GM23248 (cell line): ENCODE data around the gene CCDC157. TPM values are rescaled to one million over a fixed set of nuclear protein-coding genes. Genes with fewer than 3 reads are reported as not detected.

Source experiments
- DNase-seq: peaks from one replicate; pipeline ENCODE4 v3.0.0-alpha.2; 2015
- H2AFZ ChIP-seq: fragments of 200-600 bp; sonication (generic); 2 replicates; pipeline ENCODE4 v1.6.1; 2016; ENCODE audit warnings: antibody characterized with exemption
- H3F3A ChIP-seq: fragments of 200-600 bp; sonication (generic); 2 replicates; pipeline ENCODE4 v1.6.1; 2016; ENCODE audit warnings: mild to moderate bottlenecking, antibody characterized with exemption, mixed run types; ENCODE audit not compliant: insufficient read depth
- H3K27ac ChIP-seq: fragments of 200-600 bp; sonication (generic); 2 replicates; pipeline ENCODE4 v1.5.1; 2016; ENCODE audit warnings: mild to moderate bottlenecking
- H3K27me3 ChIP-seq: fragments of 200-600 bp; sonication (generic); replicated peaks from 2 replicates; pipeline ENCODE4 v1.6.1; 2016; ENCODE audit warnings: mild to moderate bottlenecking; ENCODE audit not compliant: insufficient read depth
- H3K36me3 ChIP-seq: fragments of 200-600 bp; sonication (generic); 2 replicates; pipeline ENCODE4 v1.6.1; 2016; ENCODE audit warnings: low read depth, mild to moderate bottlenecking
- H3K4me1 ChIP-seq: fragments of 200-600 bp; sonication (generic); 2 replicates; pipeline ENCODE4 v1.6.1; 2016; ENCODE audit warnings: mild to moderate bottlenecking; ENCODE audit not compliant: insufficient read depth
- H3K4me2 ChIP-seq: fragments of 200-600 bp; sonication (generic); one replicate; pipeline ENCODE4 v1.6.1; 2016; ENCODE audit warnings: mild to moderate bottlenecking; ENCODE audit not compliant: unreplicated experiment
- H3K4me3 ChIP-seq: fragments of 200-600 bp; sonication (generic); 2 replicates; pipeline ENCODE4 v1.5.1; 2016; ENCODE audit warnings: mild to moderate bottlenecking
- H3K79me2 ChIP-seq: fragments of 200-600 bp; sonication (generic); 2 replicates; pipeline ENCODE4 v1.6.1; 2016; ENCODE audit warnings: mild to moderate bottlenecking; ENCODE audit not compliant: insufficient read depth
- H3K9ac ChIP-seq: fragments of 200-600 bp; sonication (generic); 2 replicates; pipeline ENCODE4 v1.6.1; 2016; ENCODE audit warnings: mild to moderate bottlenecking
- H3K9me2 ChIP-seq: fragments of 200-600 bp; sonication (generic); 2 replicates; pipeline ENCODE4 v1.6.1; 2016; ENCODE audit warnings: mixed run types, mild to moderate bottlenecking, moderate library complexity; ENCODE audit not compliant: insufficient read depth
- H3K9me3 ChIP-seq: fragments of 200-600 bp; sonication (generic); one replicate; pipeline ENCODE4 v1.6.1; 2017; ENCODE audit warnings: low read depth
- H4K20me1 ChIP-seq: fragments of 200-600 bp; sonication (generic); 2 replicates; pipeline ENCODE4 v1.6.0; 2016; ENCODE audit not compliant: insufficient read depth
- EZH2 ChIP-seq: fragments of 200-600 bp; sonication (generic); IDR thresholded peaks from 2 replicates; pipeline ENCODE4 v1.6.1; 2018; ENCODE audit warnings: antibody characterized with exemption, mild to moderate bottlenecking; ENCODE audit not compliant: insufficient read depth, poor library complexity, severe bottlenecking
- EZH2phosphoT487 ChIP-seq: fragments of 200-600 bp; sonication (generic); IDR thresholded peaks from 2 replicates; pipeline ENCODE4 v1.6.1; 2018; ENCODE audit warnings: antibody characterized with exemption, moderate library complexity, mild to moderate bottlenecking, low read depth; ENCODE audit not compliant: insufficient read depth
- WGBS, 2 experiments: methylation state at CpG; one replicate each; pipeline ENCODE4 v1.1.6; 2015 to 2017; ENCODE audit warnings: low lambda C conversion rate in 2 of 2, low coverage in 1 of 2; ENCODE audit errors: missing lambda C conversion rate in 2 of 2; 5-methylcytosine and 5-hydroxymethylcytosine counted together
- in situ Hi-C: fragments of 300-500 bp; cut with MboI; formaldehyde crosslinking; loops from 2 replicates; pipeline ENCODE4 v1.15.0; 2020
- polyA plus RNA-seq: library from polyadenylated mRNA; unstranded; fragments of >200 nt; fragmentation: Nextera tagmentation; extraction: Ambion mirVana; gene quantifications from 2 replicates; pipeline ENCODE4 v1.2.1, GENCODE V29; 2016
- total RNA-seq: library from RNA; depleted of rRNA; stranded (reverse); fragments of >200 nt; shearing (Covaris generic); gene quantifications from 2 replicates; pipeline ENCODE4 v1.2.3, GENCODE V29; 2014

CCDC157 gene
- total and polyA plus RNA-seq, 2 experiments from 2014 or later, result 2.7 to 5.0 TPM

GRCh38 chr22:30372915-30373314, 16.1 kb downstream of the CCDC157 start:
- Histone ChIP-seq H3K27ac (no peak overlapping the region), H3K27me3 (no peaks in the 10 kb centered on the region), H2AFZ (no peak overlapping the region), H3K9me2 (no peaks in the 10 kb centered on the region), H3K9me3 (no peaks in the 10 kb centered on the region), H3K36me3 (no peaks in the 10 kb centered on the region), H3F3A (no peaks in the 10 kb centered on the region), H4K20me1 (no peaks in the 10 kb centered on the region), H3K4me2 (no peak overlapping the region), H3K79me2 (no peaks in the 10 kb centered on the region), H3K4me3 (no peak overlapping the region), H3K4me1 (no peaks in the 10 kb centered on the region), H3K9ac (no peak overlapping the region)
- no peak for DNase-seq
- TF ChIP-seq EZH2phosphoT487 (no peak), EZH2 (no peak)
- WGBS, 2 experiments, result 68 to 72% methylated on average over 8 of the region's 8 CpGs
- in situ Hi-C loops, result no loop called here

DNA sequence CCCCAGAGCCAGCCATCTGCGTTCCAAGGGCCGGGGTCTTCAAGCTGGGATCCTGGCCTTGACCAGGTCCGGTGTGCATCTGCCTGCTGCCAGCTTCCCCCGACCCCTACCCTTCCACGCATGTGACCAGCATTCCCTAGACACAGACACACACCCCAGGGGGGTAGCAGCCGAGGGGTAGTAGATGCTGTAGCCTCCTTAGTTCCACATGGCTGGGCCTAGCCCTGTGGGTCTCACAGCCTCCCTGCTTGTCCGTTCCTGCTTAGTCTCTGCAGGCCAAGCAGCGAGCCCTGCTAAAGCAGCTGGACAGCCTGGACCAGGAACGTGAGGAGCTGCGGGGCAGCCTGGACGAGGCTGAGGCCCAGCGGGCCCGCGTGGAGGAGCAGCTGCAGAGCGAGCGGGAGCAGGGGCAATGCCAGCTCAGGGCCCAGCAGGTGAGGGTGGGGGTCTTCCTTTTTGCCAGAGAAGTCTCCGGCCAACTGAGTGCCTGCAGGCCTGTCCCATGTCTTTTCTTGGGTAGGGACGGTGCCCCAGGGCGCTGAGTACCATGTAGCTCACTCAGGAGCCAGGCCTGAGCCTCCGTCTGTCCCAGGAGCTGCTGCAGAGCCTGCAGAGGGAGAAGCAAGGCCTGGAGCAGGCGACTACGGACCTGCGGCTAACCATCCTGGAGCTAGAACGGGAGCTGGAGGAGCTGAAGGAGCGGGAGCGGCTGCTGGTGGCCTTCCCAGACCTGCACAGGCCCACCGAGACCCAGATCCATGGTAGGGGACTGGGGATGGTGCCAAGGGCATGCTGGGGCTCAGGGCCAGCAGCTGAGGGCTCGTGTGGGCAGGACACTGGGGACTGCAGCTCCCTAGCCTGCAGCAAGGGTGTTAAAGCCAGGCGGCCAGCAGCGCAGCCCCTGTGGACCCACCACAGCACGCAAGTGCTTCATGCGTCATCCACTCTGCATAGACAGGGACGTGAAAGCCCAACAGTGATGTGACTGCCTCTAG, 16.8 kb downstream of the CCDC157 start:
- DNase-seq, result no peak
- no peak overlapping the region for H3K4me3 ChIP-seq
- H3F3A ChIP-seq, result no peaks in the 10 kb centered on the region
- WGBS, 2 experiments, result 87 to 89% methylated on average over 32 to 33 of the region's 33 CpGs
- H3K36me3 ChIP-seq, result no peaks in the 10 kb centered on the region
- no peak overlapping the region for H3K27ac ChIP-seq
- H3K9me2 ChIP-seq, result no peaks in the 10 kb centered on the region
- no peaks in the 10 kb centered on the region for H4K20me1 ChIP-seq
- TF ChIP-seq EZH2phosphoT487 (no peak), EZH2 (no peak)
- H3K9ac ChIP-seq, result no peak overlapping the region
- H3K4me1 ChIP-seq, result no peaks in the 10 kb centered on the region
- in situ Hi-C loops, result no loop called here
- no peaks in the 10 kb centered on the region for H3K27me3 ChIP-seq
- no peak overlapping the region for H3K4me2 ChIP-seq
- H3K9me3 ChIP-seq, result no peaks in the 10 kb centered on the region
- H3K79me2 ChIP-seq, result no peaks in the 10 kb centered on the region
- no peak overlapping the region for H2AFZ ChIP-seq

- Histone ChIP-seq H3K4me1 (no peaks in the 10 kb centered on the region), H3K36me3 (no peaks in the 10 kb centered on the region), H3K4me2 (no peak overlapping the region), H3K27me3 (no peaks in the 10 kb centered on the region), H3K9me2 (no peaks in the 10 kb centered on the region), H3F3A (no peaks in the 10 kb centered on the region), H3K4me3 (no peak overlapping the region), H3K9me3 (no peaks in the 10 kb centered on the region), H3K27ac (no peak overlapping the region), H3K9ac (no peak overlapping the region), H3K79me2 (no peaks in the 10 kb centered on the region), H2AFZ (no peak overlapping the region), H4K20me1 (no peaks in the 10 kb centered on the region)
- no peak for TF ChIP-seq EZH2phosphoT487
- no peak for TF ChIP-seq EZH2
- in situ Hi-C loops, result no loop called here
- DNase-seq, result no peak
- WGBS, 2 experiments, result 87 to 89% methylated on average over 13 of the region's 13 CpGs
Measured at GRCh38 chr22:30375312-30375849, 18.6 kb downstream of the CCDC157 start.

- H3F3A ChIP-seq, result no peaks in the 10 kb centered on the region
- H2AFZ ChIP-seq, result no peak overlapping the region
- H3K27ac ChIP-seq, result no peak overlapping the region
- no peaks in the 10 kb centered on the region for H3K27me3 ChIP-seq
- H3K9me2 ChIP-seq, result no peaks in the 10 kb centered on the region
- no peaks in the 10 kb centered on the region for H3K79me2 ChIP-seq
- no peak overlapping the region for H3K4me3 ChIP-seq
- DNase-seq, result no peak
- WGBS, 2 experiments, result 88 to 93% methylated on average over 12 to 20 of the region's 20 CpGs
- no peak overlapping the region for H3K9ac ChIP-seq
- no peaks in the 10 kb centered on the region for H3K36me3 ChIP-seq
- TF ChIP-seq EZH2, result no peak
- no peak for TF ChIP-seq EZH2phosphoT487
- H3K4me1 ChIP-seq, result no peaks in the 10 kb centered on the region
- in situ Hi-C loops, result loop anchor here (10.0 kb wide), 1 partner anchor 95 kb away; the partner anchor contains the start of gene CASTOR1
- H3K4me2 ChIP-seq, result no peak overlapping the region
- H3K9me3 ChIP-seq, result no peaks in the 10 kb centered on the region
- H4K20me1 ChIP-seq, result no peaks in the 10 kb centered on the region
Measured at GRCh38 chr22:30380011-30380410, 23.2 kb downstream of the CCDC157 start.
